Measurements from ENCODE around the gene BTBD16. TPM values are rescaled to one million over a fixed set of nuclear protein-coding genes. Genes with fewer than 3 reads are reported as not detected.

The BTBD16 gene
- total and polyA plus RNA-seq, 4 donors = 0.42 to 2.8 (median 1.8) TPM

DNA sequence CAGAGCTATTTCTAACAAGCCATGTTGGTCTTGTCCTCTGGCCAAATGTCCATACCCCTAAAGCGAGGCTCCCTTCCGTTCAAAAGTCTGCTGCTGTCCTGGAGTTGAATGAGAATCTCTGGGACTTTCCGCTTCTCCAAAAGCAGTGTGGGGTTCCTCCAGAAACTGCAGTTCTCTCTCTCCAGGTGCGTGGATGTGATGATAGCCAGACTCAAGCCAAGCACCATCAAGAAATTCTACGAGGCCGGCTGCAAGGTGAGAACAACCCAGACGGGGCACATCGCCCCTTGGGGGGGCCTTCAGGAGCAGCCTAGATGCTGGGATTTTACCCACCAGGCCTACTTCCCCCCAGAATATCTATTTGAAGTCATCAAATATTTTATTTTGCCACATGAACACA is 26.5 kb downstream of the BTBD16 start:
- 90% methylated on average over 8 of the region's 8 CpGs for WGBS
- no peaks in the 10 kb centered on the region for H3K27me3 ChIP-seq (ENCODE audit: control insufficient read depth in 4 of 4, insufficient read depth in 4 of 4, low read length in 3 of 4)
- no peak overlapping the region for H3K9ac ChIP-seq (ENCODE audit: low read depth in 1 of 2, low read length in 2 of 2)
- no peaks in the 10 kb centered on the region for H3K9me3 ChIP-seq (ENCODE audit: control insufficient read depth in 4 of 4, low read length in 3 of 4)
- no peak for DNase-seq (ENCODE audit: low spot score)
- peaks cover 0 to 12% (median 8%) of the 10 kb centered on the region in 4 donors for H3K4me1 ChIP-seq (ENCODE audit: control insufficient read depth in 4 of 4, insufficient read depth in 4 of 4, low read length in 3 of 4)
- H3K27ac ChIP-seq (ENCODE audit: low read depth in 1 of 2, low read length in 2 of 2) = no peak overlapping the region
- no peaks in the 10 kb centered on the region for H3K36me3 ChIP-seq (ENCODE audit: control insufficient read depth in 4 of 4, insufficient read depth in 3 of 4, low read depth in 1 of 4, low read length in 3 of 4)
- TF ChIP-seq HNF4A (conservative IDR thresholded peaks at IDR 0.05) (no peak), EGR1 (IDR thresholded peaks at IDR 0.05; ENCODE audit: low read depth in 2 of 2) (no peak), JUND (IDR thresholded peaks at IDR 0.05) (no peak), GABPA (IDR thresholded peaks at IDR 0.05 in 1 of 2, conservative IDR thresholded peaks at IDR 0.05 in 1 of 2) (no peak), FOXA2 (IDR thresholded peaks at IDR 0.05) (no peak), RAD21 (IDR thresholded peaks at IDR 0.05) (no peak), NR2F2 (IDR thresholded peaks at IDR 0.05) (no peak), HNF4G (IDR thresholded peaks at IDR 0.05) (no peak), RXRA (IDR thresholded peaks at IDR 0.05) (no peak), TAF1 (conservative IDR thresholded peaks at IDR 0.05) (no peak), YY1 (IDR thresholded peaks at IDR 0.05) (no peak), FOXA1 (IDR thresholded peaks at IDR 0.05) (no peak), SP1 (IDR thresholded peaks at IDR 0.05) (no peak)
- TF ChIP-seq, protein P1, sequence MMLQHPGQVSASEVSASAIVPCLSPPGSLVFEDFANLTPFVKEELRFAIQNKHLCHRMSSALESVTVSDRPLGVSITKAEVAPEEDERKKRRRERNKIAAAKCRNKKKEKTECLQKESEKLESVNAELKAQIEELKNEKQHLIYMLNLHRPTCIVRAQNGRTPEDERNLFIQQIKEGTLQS (IDR thresholded peaks at IDR 0.05) = no peak
- TF ChIP-seq, protein P2, sequence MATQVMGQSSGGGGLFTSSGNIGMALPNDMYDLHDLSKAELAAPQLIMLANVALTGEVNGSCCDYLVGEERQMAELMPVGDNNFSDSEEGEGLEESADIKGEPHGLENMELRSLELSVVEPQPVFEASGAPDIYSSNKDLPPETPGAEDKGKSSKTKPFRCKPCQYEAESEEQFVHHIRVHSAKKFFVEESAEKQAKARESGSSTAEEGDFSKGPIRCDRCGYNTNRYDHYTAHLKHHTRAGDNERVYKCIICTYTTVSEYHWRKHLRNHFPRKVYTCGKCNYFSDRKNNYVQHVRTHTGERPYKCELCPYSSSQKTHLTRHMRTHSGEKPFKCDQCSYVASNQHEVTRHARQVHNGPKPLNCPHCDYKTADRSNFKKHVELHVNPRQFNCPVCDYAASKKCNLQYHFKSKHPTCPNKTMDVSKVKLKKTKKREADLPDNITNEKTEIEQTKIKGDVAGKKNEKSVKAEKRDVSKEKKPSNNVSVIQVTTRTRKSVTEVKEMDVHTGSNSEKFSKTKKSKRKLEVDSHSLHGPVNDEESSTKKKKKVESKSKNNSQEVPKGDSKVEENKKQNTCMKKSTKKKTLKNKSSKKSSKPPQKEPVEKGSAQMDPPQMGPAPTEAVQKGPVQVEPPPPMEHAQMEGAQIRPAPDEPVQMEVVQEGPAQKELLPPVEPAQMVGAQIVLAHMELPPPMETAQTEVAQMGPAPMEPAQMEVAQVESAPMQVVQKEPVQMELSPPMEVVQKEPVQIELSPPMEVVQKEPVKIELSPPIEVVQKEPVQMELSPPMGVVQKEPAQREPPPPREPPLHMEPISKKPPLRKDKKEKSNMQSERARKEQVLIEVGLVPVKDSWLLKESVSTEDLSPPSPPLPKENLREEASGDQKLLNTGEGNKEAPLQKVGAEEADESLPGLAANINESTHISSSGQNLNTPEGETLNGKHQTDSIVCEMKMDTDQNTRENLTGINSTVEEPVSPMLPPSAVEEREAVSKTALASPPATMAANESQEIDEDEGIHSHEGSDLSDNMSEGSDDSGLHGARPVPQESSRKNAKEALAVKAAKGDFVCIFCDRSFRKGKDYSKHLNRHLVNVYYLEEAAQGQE (IDR thresholded peaks at IDR 0.05) = no peak
- TF ChIP-seq, protein P3, sequence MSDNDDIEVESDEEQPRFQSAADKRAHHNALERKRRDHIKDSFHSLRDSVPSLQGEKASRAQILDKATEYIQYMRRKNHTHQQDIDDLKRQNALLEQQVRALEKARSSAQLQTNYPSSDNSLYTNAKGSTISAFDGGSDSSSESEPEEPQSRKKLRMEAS (IDR thresholded peaks at IDR 0.05) = no peak
- TF ChIP-seq, protein P4, sequence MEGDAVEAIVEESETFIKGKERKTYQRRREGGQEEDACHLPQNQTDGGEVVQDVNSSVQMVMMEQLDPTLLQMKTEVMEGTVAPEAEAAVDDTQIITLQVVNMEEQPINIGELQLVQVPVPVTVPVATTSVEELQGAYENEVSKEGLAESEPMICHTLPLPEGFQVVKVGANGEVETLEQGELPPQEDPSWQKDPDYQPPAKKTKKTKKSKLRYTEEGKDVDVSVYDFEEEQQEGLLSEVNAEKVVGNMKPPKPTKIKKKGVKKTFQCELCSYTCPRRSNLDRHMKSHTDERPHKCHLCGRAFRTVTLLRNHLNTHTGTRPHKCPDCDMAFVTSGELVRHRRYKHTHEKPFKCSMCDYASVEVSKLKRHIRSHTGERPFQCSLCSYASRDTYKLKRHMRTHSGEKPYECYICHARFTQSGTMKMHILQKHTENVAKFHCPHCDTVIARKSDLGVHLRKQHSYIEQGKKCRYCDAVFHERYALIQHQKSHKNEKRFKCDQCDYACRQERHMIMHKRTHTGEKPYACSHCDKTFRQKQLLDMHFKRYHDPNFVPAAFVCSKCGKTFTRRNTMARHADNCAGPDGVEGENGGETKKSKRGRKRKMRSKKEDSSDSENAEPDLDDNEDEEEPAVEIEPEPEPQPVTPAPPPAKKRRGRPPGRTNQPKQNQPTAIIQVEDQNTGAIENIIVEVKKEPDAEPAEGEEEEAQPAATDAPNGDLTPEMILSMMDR (IDR thresholded peaks at IDR 0.05; ENCODE audit: low read depth, low read length, missing input control) = no peak
- TF ChIP-seq, protein P5, sequence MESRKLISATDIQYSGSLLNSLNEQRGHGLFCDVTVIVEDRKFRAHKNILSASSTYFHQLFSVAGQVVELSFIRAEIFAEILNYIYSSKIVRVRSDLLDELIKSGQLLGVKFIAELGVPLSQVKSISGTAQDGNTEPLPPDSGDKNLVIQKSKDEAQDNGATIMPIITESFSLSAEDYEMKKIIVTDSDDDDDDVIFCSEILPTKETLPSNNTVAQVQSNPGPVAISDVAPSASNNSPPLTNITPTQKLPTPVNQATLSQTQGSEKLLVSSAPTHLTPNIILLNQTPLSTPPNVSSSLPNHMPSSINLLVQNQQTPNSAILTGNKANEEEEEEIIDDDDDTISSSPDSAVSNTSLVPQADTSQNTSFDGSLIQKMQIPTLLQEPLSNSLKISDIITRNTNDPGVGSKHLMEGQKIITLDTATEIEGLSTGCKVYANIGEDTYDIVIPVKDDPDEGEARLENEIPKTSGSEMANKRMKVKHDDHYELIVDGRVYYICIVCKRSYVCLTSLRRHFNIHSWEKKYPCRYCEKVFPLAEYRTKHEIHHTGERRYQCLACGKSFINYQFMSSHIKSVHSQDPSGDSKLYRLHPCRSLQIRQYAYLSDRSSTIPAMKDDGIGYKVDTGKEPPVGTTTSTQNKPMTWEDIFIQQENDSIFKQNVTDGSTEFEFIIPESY (IDR thresholded peaks at IDR 0.05) = no peak
- no peak overlapping the region for H3K4me3 ChIP-seq (ENCODE audit: low read depth in 1 of 3, low read length in 3 of 3)
